ENCODE measurements around the gene GPR82. TPM values are rescaled to one million over a fixed set of nuclear protein-coding genes. Genes with fewer than 3 reads are reported as not detected.

Gene GPR82
- total RNA-seq, 4 donors from 2014 or later = 0.40 to 1.7 (median 0.88) TPM; not detected in 1

DNA sequence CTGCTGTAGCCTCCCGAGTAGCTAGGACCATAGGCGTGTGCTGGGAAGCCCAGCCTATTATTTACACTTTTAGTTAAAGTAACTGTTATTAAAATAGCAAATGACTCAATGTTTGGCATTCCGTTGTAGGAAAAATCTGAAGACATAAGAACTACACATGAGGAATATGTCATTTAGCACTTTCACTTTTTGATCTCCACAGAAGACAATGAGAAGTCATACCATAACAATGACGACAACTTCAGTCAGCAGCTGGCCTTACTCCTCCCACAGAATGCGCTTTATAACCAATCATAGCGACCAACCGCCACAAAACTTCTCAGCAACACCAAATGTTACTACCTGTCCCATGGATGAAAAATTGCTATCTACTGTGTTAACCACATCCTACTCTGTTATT lies 28.6 kb upstream of the GPR82 start:
- TF ChIP-seq, protein P1, sequence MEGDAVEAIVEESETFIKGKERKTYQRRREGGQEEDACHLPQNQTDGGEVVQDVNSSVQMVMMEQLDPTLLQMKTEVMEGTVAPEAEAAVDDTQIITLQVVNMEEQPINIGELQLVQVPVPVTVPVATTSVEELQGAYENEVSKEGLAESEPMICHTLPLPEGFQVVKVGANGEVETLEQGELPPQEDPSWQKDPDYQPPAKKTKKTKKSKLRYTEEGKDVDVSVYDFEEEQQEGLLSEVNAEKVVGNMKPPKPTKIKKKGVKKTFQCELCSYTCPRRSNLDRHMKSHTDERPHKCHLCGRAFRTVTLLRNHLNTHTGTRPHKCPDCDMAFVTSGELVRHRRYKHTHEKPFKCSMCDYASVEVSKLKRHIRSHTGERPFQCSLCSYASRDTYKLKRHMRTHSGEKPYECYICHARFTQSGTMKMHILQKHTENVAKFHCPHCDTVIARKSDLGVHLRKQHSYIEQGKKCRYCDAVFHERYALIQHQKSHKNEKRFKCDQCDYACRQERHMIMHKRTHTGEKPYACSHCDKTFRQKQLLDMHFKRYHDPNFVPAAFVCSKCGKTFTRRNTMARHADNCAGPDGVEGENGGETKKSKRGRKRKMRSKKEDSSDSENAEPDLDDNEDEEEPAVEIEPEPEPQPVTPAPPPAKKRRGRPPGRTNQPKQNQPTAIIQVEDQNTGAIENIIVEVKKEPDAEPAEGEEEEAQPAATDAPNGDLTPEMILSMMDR (IDR thresholded peaks at IDR 0.05) = no peak
- no peak for TF ChIP-seq POLR2A (IDR thresholded peaks at IDR 0.05)
- DNase-seq = no peak
- H3K4me1 ChIP-seq = no peaks in the 10 kb centered on the region

DNA sequence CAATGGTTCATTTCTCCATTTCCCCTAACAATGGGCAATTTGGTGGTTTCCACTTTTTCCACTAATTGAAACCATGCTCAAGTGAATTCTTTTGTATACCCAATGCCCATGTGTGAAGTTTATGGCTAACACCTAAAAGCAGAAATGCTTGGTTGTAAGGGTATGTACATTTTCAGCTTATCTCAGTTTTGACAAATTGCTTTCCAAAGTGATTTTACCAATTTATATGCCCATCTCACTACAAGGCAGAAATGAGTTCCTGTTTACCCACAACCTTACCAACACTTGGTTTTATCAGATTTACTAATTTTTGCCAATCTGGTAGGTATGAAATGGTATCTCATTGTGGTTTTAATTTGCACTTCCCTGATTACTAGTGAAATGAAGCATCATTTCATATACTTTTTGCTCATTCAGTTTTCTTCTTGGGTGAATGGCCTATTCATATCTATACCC lies 20.4 kb upstream of the GPR82 start:
- TF ChIP-seq POLR2A (IDR thresholded peaks at IDR 0.05) = no peak
- TF ChIP-seq, protein P1 (IDR thresholded peaks at IDR 0.05) = no peak
- no peak overlapping the region for H3K27ac ChIP-seq
- H3K27me3 ChIP-seq = no peaks in the 10 kb centered on the region
- H3K4me1 ChIP-seq = no peaks in the 10 kb centered on the region
- H3K36me3 ChIP-seq = no peaks in the 10 kb centered on the region
- no peaks in the 10 kb centered on the region for H3K9me3 ChIP-seq
- no peak for DNase-seq
- no peak overlapping the region for H3K4me3 ChIP-seq

More for the DNA sequence above, 28.6 kb upstream of the GPR82 start:
- H3K36me3 ChIP-seq = no peaks in the 10 kb centered on the region
- H3K27me3 ChIP-seq = no peaks in the 10 kb centered on the region
- no peaks in the 10 kb centered on the region for H3K9me3 ChIP-seq
- H3K4me3 ChIP-seq = no peak overlapping the region
- no peak overlapping the region for H3K27ac ChIP-seq

DNA sequence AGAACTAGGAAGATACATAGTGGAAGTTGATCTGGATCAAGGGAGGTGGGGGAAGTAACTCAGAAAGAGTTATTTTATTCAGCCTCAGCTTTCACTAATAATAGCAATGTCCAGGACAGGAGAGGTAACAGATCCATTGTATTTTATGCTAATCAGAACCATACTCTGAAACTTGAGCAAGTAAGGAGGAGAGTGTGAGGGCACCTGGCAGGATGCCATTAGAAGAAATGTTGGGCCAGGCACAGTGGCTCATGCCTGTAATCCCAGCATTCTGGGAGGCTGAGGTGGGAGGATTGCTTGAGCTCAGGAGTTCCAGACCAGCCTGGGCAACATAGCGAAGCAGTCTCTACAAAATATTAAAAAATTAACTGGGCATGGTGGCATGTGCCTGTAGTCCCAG lies 18.9 kb upstream of the GPR82 start:
- H3K36me3 ChIP-seq = no peaks in the 10 kb centered on the region
- no peak overlapping the region for H3K4me3 ChIP-seq
- TF ChIP-seq, protein P1 (IDR thresholded peaks at IDR 0.05) = no peak
- no peak for TF ChIP-seq POLR2A (IDR thresholded peaks at IDR 0.05)
- H3K27ac ChIP-seq = peak overlapping the region in 3 of 4 donors; percentile 3 to 64 (median 42)
- DNase-seq = no peak
- H3K9me3 ChIP-seq = no peaks in the 10 kb centered on the region
- H3K27me3 ChIP-seq = no peaks in the 10 kb centered on the region
- H3K4me1 ChIP-seq = no peaks in the 10 kb centered on the region

DNA sequence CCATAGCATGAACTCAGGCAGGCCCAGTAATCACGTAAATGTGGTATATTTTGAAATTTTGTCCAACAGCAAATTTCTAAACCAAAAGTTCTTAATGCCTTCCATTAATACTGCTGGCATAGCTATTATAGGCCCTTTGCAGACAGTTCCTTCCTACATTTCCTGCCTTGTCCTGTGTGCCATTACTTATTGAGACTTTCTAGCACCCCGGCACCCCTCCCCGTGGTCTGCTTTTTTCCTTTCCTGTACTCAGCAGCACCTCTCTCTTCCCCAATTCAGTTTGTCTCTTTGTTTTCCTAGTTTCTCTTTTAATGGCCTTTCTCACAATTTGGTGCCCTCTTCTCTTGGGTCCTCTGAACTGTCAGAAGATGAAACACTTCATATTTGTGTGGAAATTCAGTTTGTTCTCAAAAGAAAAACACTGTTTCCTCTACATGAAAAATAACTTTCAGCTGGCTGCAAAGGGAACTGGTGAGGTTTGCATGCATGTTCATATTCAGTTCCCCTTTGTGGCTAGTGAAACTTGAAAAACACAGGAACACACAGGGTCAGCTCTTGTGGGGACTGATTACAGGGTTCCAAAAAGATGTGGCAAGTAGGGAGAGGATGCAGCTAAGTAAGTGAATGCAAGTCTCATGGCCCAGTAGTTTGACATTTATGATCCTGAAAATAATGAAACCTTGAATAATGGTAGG lies 18.2 kb upstream of the GPR82 start:
- DNase-seq = no peak
- Histone ChIP-seq H3K27ac (peak overlapping the region in 2 of 4 donors; percentile 27 to 64), H3K36me3 (no peaks in the 10 kb centered on the region), H3K4me3 (no peak overlapping the region), H3K27me3 (no peaks in the 10 kb centered on the region), H3K4me1 (no peaks in the 10 kb centered on the region), H3K9me3 (no peaks in the 10 kb centered on the region)
- TF ChIP-seq POLR2A (IDR thresholded peaks at IDR 0.05) = no peak
- TF ChIP-seq, protein P1 (IDR thresholded peaks at IDR 0.05) = no peak

DNA sequence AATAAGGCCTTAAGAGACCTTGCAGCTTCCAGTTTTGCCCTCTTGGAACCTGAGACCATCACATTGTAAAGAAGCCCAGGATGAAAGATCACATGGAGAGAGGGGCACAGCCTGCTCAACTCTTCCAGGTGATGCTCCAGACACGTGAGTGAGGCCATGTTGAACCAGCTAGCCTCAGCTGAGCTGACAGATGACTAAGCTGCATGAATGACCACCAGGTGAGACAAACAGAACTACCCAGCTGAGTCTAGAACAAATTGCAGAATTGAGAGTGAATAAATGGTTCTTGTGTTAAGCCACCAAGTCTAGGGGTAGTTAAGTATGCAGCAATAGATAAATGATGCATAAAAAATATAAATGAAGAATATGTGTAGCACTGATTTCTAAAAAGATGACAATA lies 16.8 kb upstream of the GPR82 start:
- Histone ChIP-seq H3K27me3 (no peaks in the 10 kb centered on the region), H3K27ac (peak overlapping the region in 1 of 4 donors; percentile 27), H3K4me1 (no peaks in the 10 kb centered on the region), H3K4me3 (no peak overlapping the region), H3K9me3 (no peaks in the 10 kb centered on the region), H3K36me3 (no peaks in the 10 kb centered on the region)
- no peak for TF ChIP-seq POLR2A (IDR thresholded peaks at IDR 0.05)
- TF ChIP-seq, protein P1 (IDR thresholded peaks at IDR 0.05) = no peak
- DNase-seq = peak in 1 of 3 donors; percentile 32

All from Peyer's patch (tissue), 4 donors.